ENCODE data around the gene SOX11.

SOX11 gene

GRCh38 chr2:5691221-5691984 is 781 bp upstream of the SOX11 start:
- FAIRE-seq (no peak), DNase-seq (ENCODE audit: low spot score) (no peak)

- no peak for DNase-seq (ENCODE audit: low spot score)
- no peak for FAIRE-seq
These were observed 540 bp downstream of the SOX11 start for GRCh38 chr2:5692561-5693286.

GRCh38 chr2:5693287-5694201 is 1.4 kb downstream of the SOX11 start:
- DNase-seq (ENCODE audit: low spot score) (no peak), FAIRE-seq (no peak)

GRCh38 chr2:5694306-5694705 is 2.1 kb downstream of the SOX11 start:
- DNase-seq (ENCODE audit: low spot score) (no peak), FAIRE-seq (no peak)

- FAIRE-seq: no peak
- DNase-seq (ENCODE audit: low spot score): no peak
These were observed 3.6 kb downstream of the SOX11 start for GRCh38 chr2:5695654-5696403.

- no peak for FAIRE-seq
- DNase-seq (ENCODE audit: low spot score): no peak
These were observed 4.3 kb downstream of the SOX11 start for GRCh38 chr2:5696404-5696944.

GRCh38 chr2:5696945-5697521 is 4.8 kb downstream of the SOX11 start:
- DNase-seq (ENCODE audit: low spot score) (no peak), FAIRE-seq (no peak)

- no peak for FAIRE-seq
- DNase-seq (ENCODE audit: low spot score): no peak
These were observed 5.4 kb downstream of the SOX11 start for GRCh38 chr2:5697562-5697961.

GRCh38 chr2:5698134-5698533 is 6.0 kb downstream of the SOX11 start:
- no peak for DNase-seq (ENCODE audit: low spot score)
- FAIRE-seq: no peak

- FAIRE-seq (no peak), DNase-seq (ENCODE audit: low spot score) (no peak)
These were observed 7.8 kb downstream of the SOX11 start for GRCh38 chr2:5699963-5700362.

- DNase-seq (ENCODE audit: low spot score) (no peak), FAIRE-seq (no peak)
These were observed 8.4 kb downstream of the SOX11 start for GRCh38 chr2:5700551-5700950.

- no peak for FAIRE-seq
- no peak for DNase-seq (ENCODE audit: low spot score)
These were observed 9.1 kb downstream of the SOX11 start for GRCh38 chr2:5701266-5701665.

- FAIRE-seq (no peak), DNase-seq (ENCODE audit: low spot score) (no peak)
These were observed 11.0 kb downstream of the SOX11 start for GRCh38 chr2:5703166-5703565.

GRCh38 chr2:5705490-5705889 is 13.3 kb downstream of the SOX11 start:
- DNase-seq (ENCODE audit: low spot score): no peak
- FAIRE-seq: no peak

- FAIRE-seq (no peak), DNase-seq (ENCODE audit: low spot score) (no peak)
These were observed 14.7 kb downstream of the SOX11 start for GRCh38 chr2:5706717-5707455.

GRCh38 chr2:5710615-5711014 is 18.4 kb downstream of the SOX11 start:
- FAIRE-seq (no peak), DNase-seq (ENCODE audit: low spot score) (no peak)

GRCh38 chr2:5713101-5713500 is 20.9 kb downstream of the SOX11 start:
- DNase-seq (ENCODE audit: low spot score) (no peak), FAIRE-seq (no peak)

GRCh38 chr2:5719629-5720334 is 27.6 kb downstream of the SOX11 start:
- DNase-seq (ENCODE audit: low spot score): no peak
- no peak for FAIRE-seq

- DNase-seq (ENCODE audit: low spot score) (no peak), FAIRE-seq (no peak)
These were observed 28.2 kb downstream of the SOX11 start for GRCh38 chr2:5720426-5720825.

Measured in RCC 7860 (cell line).